SK-N-MC (cell line): ENCODE measurements around the gene TMPRSS11D.

Experiments used
- DNase-seq: peaks from one replicate; pipeline ENCODE4 v3.0.0-alpha.2; 2011; ENCODE audit warnings: low read depth, low spot score
- H3K27ac ChIP-seq: fragments of 200-600 bp; sonication (generic); 2 replicates; pipeline ENCODE4 v1.5.1; 2016; ENCODE audit warnings: mixed run types
- H3K36me3 ChIP-seq: fragments of 200-600 bp; sonication (generic); 2 replicates; pipeline ENCODE4 v1.6.1; 2017; ENCODE audit warnings: antibody characterized with exemption, low read length, mixed read lengths; ENCODE audit not compliant: insufficient read depth
- H3K4me3 ChIP-seq: fragments of 200-600 bp; sonication (generic); 2 replicates; pipeline ENCODE4 v1.5.1; 2016
- H3K9ac ChIP-seq: fragments of 200-600 bp; sonication (generic); 2 replicates; pipeline ENCODE4 v1.8.0; 2017; ENCODE audit warnings: mixed run types, mixed read lengths; ENCODE audit not compliant: insufficient read length
- H3K9me3 ChIP-seq: fragments of 200-600 bp; sonication (generic); 2 replicates; pipeline ENCODE4 v1.6.1; 2017; ENCODE audit warnings: low read depth, mild to moderate bottlenecking, antibody characterized with exemption, low read length, moderate library complexity, mixed read lengths
- EZH2 ChIP-seq: fragments of 200-600 bp; sonication (generic); IDR thresholded peaks from one replicate; pipeline ENCODE4 v1.6.1; 2017; ENCODE audit warnings: antibody characterized with exemption
- FOXP2 ChIP-seq: optimal IDR thresholded peaks from 2 replicates; pipeline ENCODE3; 2011; ENCODE audit warnings: mild to moderate bottlenecking, moderate library complexity; ENCODE audit not compliant: insufficient read depth; ENCODE audit errors: extremely low read length, control extremely low read depth
- POLR2AphosphoS5 ChIP-seq: IDR thresholded peaks from 2 replicates; pipeline ENCODE4 v1.6.1; 2012; ENCODE audit warnings: mild to moderate bottlenecking, low read depth, low read length, borderline replicate concordance

The TMPRSS11D gene

GRCh38 chr4:67915400-67915966 lies 31.7 kb upstream of the TMPRSS11D start:
- TF ChIP-seq FOXP2 (no peak), POLR2AphosphoS5 (no peak), EZH2 (no peak)
- Histone ChIP-seq H3K4me3 (no peak overlapping the region), H3K27ac (no peak overlapping the region), H3K36me3 (no peaks in the 10 kb centered on the region), H3K9me3 (no peaks in the 10 kb centered on the region), H3K9ac (no peak overlapping the region)
- no peak for DNase-seq

- Histone ChIP-seq H3K27ac (no peak overlapping the region), H3K9ac (no peak overlapping the region), H3K9me3 (no peaks in the 10 kb centered on the region), H3K4me3 (no peak overlapping the region), H3K36me3 (no peaks in the 10 kb centered on the region)
- no peak for DNase-seq
- TF ChIP-seq EZH2 (no peak), POLR2AphosphoS5 (no peak), FOXP2 (no peak)
Measured at GRCh38 chr4:67912080-67912479, 28.3 kb upstream of the TMPRSS11D start.

GRCh38 chr4:67911638-67912037 lies 27.8 kb upstream of the TMPRSS11D start:
- Histone ChIP-seq H3K9ac (no peak overlapping the region), H3K9me3 (no peaks in the 10 kb centered on the region), H3K27ac (no peak overlapping the region), H3K4me3 (no peak overlapping the region), H3K36me3 (no peaks in the 10 kb centered on the region)
- no peak for TF ChIP-seq FOXP2
- TF ChIP-seq POLR2AphosphoS5: no peak
- TF ChIP-seq EZH2: no peak
- DNase-seq: no peak

GRCh38 chr4:67911141-67911540 lies 27.3 kb upstream of the TMPRSS11D start:
- H3K9ac ChIP-seq: no peak overlapping the region
- DNase-seq: no peak
- H3K36me3 ChIP-seq: no peaks in the 10 kb centered on the region
- H3K4me3 ChIP-seq: no peak overlapping the region
- no peak for TF ChIP-seq EZH2
- H3K27ac ChIP-seq: no peak overlapping the region
- no peaks in the 10 kb centered on the region for H3K9me3 ChIP-seq

GRCh38 chr4:67910585-67910905 lies 26.7 kb upstream of the TMPRSS11D start:
- Histone ChIP-seq H3K9ac (no peak overlapping the region), H3K9me3 (no peaks in the 10 kb centered on the region), H3K27ac (no peak overlapping the region), H3K36me3 (no peaks in the 10 kb centered on the region), H3K4me3 (no peak overlapping the region)
- TF ChIP-seq POLR2AphosphoS5: no peak
- no peak for TF ChIP-seq EZH2
- TF ChIP-seq FOXP2: no peak
- DNase-seq: no peak

- TF ChIP-seq EZH2 (no peak), FOXP2 (no peak), POLR2AphosphoS5 (no peak)
- Histone ChIP-seq H3K36me3 (no peaks in the 10 kb centered on the region), H3K9me3 (no peaks in the 10 kb centered on the region), H3K27ac (no peak overlapping the region), H3K9ac (no peak overlapping the region), H3K4me3 (no peak overlapping the region)
- DNase-seq: no peak
Measured at GRCh38 chr4:67909905-67910584, 26.2 kb upstream of the TMPRSS11D start.

- Histone ChIP-seq H3K4me3 (no peak overlapping the region), H3K9me3 (no peaks in the 10 kb centered on the region)
Measured at GRCh38 chr4:67907650-67908049, 23.8 kb upstream of the TMPRSS11D start.

GRCh38 chr4:67899096-67899495 lies 15.3 kb upstream of the TMPRSS11D start:
- no peak for DNase-seq
- H3K9me3 ChIP-seq: no peaks in the 10 kb centered on the region
- H3K9ac ChIP-seq: no peak overlapping the region

More at GRCh38 chr4:67907650-67908049, 23.8 kb upstream of the TMPRSS11D start:
- Histone ChIP-seq H3K36me3 (no peaks in the 10 kb centered on the region), H3K27ac (no peak overlapping the region), H3K9ac (no peak overlapping the region)
- no peak for DNase-seq
- no peak for TF ChIP-seq POLR2AphosphoS5
- TF ChIP-seq EZH2: no peak
- no peak for TF ChIP-seq FOXP2

GRCh38 chr4:67897686-67898085 lies 13.9 kb upstream of the TMPRSS11D start:
- H3K9ac ChIP-seq: no peak overlapping the region
- no peak for TF ChIP-seq EZH2
- no peak for TF ChIP-seq FOXP2
- no peak for TF ChIP-seq POLR2AphosphoS5
- H3K4me3 ChIP-seq: no peak overlapping the region
- no peaks in the 10 kb centered on the region for H3K9me3 ChIP-seq
- H3K27ac ChIP-seq: no peak overlapping the region
- DNase-seq: no peak
- H3K36me3 ChIP-seq: no peaks in the 10 kb centered on the region

More at GRCh38 chr4:67899096-67899495, 15.3 kb upstream of the TMPRSS11D start:
- TF ChIP-seq EZH2: no peak
- TF ChIP-seq POLR2AphosphoS5: no peak
- Histone ChIP-seq H3K36me3 (no peaks in the 10 kb centered on the region), H3K27ac (no peak overlapping the region), H3K4me3 (no peak overlapping the region)
